Measurements from ENCODE around the gene SLC13A2. TPM values are rescaled to one million over a fixed set of nuclear protein-coding genes. Genes with fewer than 3 reads are reported as not detected.

Gene SLC13A2
- total RNA-seq, 6 experiments from 2014 or later = 0.09 to 0.49 (median 0.24) TPM

- DNase-seq = no peak
- no peaks in the 10 kb centered on the region for H3K36me3 ChIP-seq
- no peak overlapping the region for H3K4me3 ChIP-seq
Observed at GRCh38 chr17:28514561-28515002, 41.1 kb downstream of the SLC13A2 start.

GRCh38 chr17:28515518-28515917 lies 42.1 kb downstream of the SLC13A2 start:
- H3K9me3 ChIP-seq = no peaks in the 10 kb centered on the region
- H3K4me1 ChIP-seq = no peaks in the 10 kb centered on the region
- H3K27ac ChIP-seq = no peak overlapping the region
- DNase-seq = no peak
- intact Hi-C loops (cut with DNase I) = no loop called here
- no peaks in the 10 kb centered on the region for H3K27me3 ChIP-seq
- 90% methylated on average over 1 of the region's 1 CpG for WGBS (ENCODE audit: insufficient coverage, low coverage, low lambda C conversion rate, missing lambda C conversion rate)
- no peak for ATAC-seq
- H3K36me3 ChIP-seq = no peaks in the 10 kb centered on the region
- TF ChIP-seq CTCF (IDR thresholded peaks at IDR 0.05) (no peak), POLR2A (IDR thresholded peaks at IDR 0.05) (no peak)
- no peak overlapping the region for H3K4me3 ChIP-seq

More at GRCh38 chr17:28514561-28515002, 41.1 kb downstream of the SLC13A2 start:
- Histone ChIP-seq H3K27me3 (no peaks in the 10 kb centered on the region), H3K4me1 (no peaks in the 10 kb centered on the region), H3K9me3 (no peaks in the 10 kb centered on the region), H3K27ac (no peak overlapping the region)
- no peak for ATAC-seq
- TF ChIP-seq CTCF (IDR thresholded peaks at IDR 0.05) (no peak), POLR2A (IDR thresholded peaks at IDR 0.05) (no peak)
- WGBS (ENCODE audit: insufficient coverage, low coverage, low lambda C conversion rate, missing lambda C conversion rate) = 81% methylated on average over 7 of the region's 16 CpGs
- intact Hi-C loops (cut with DNase I) = no loop called here

- ATAC-seq = peak in 1 of 4 donors; percentile 21
- Histone ChIP-seq H3K27ac (no peak overlapping the region), H3K36me3 (no peaks in the 10 kb centered on the region), H3K4me3 (no peak overlapping the region), H3K27me3 (no peaks in the 10 kb centered on the region), H3K9me3 (no peaks in the 10 kb centered on the region), H3K4me1 (no peaks in the 10 kb centered on the region)
- intact Hi-C loops (cut with DNase I) = no loop called here
- no peak for DNase-seq
- 44% methylated on average over 3 of the region's 6 CpGs for WGBS (ENCODE audit: insufficient coverage, low coverage, low lambda C conversion rate, missing lambda C conversion rate)
- TF ChIP-seq CTCF (IDR thresholded peaks at IDR 0.05) (no peak), POLR2A (IDR thresholded peaks at IDR 0.05) (no peak)
Observed at GRCh38 chr17:28518132-28518531, 44.7 kb downstream of the SLC13A2 start.

- H3K4me1 ChIP-seq = no peaks in the 10 kb centered on the region
- 60% methylated on average over 6 of the region's 7 CpGs for WGBS (ENCODE audit: insufficient coverage, low coverage, low lambda C conversion rate, missing lambda C conversion rate)
- H3K27me3 ChIP-seq = no peaks in the 10 kb centered on the region
- TF ChIP-seq POLR2A (IDR thresholded peaks at IDR 0.05) (no peak), CTCF (IDR thresholded peaks at IDR 0.05) (no peak)
- no peaks in the 10 kb centered on the region for H3K9me3 ChIP-seq
- ATAC-seq (no peak), DNase-seq (no peak)
- intact Hi-C loops (cut with DNase I) = no loop called here
- no peaks in the 10 kb centered on the region for H3K36me3 ChIP-seq
- H3K4me3 ChIP-seq = no peak overlapping the region
- H3K27ac ChIP-seq = no peak overlapping the region
Observed at GRCh38 chr17:28518578-28518977, 45.1 kb downstream of the SLC13A2 start.

- Histone ChIP-seq H3K36me3 (no peaks in the 10 kb centered on the region), H3K4me1 (no peaks in the 10 kb centered on the region), H3K27me3 (no peaks in the 10 kb centered on the region), H3K27ac (no peak overlapping the region), H3K9me3 (no peaks in the 10 kb centered on the region), H3K4me3 (no peak overlapping the region)
- no peak for DNase-seq
- no peak for ATAC-seq
- WGBS (ENCODE audit: insufficient coverage, low coverage, low lambda C conversion rate, missing lambda C conversion rate) = 57% methylated on average over 5 of the region's 5 CpGs
- intact Hi-C loops (cut with DNase I) = no loop called here
- TF ChIP-seq POLR2A (IDR thresholded peaks at IDR 0.05) = no peak
- TF ChIP-seq CTCF (IDR thresholded peaks at IDR 0.05) = no peak
Observed at GRCh38 chr17:28519236-28519635, 45.8 kb downstream of the SLC13A2 start.

All from right lobe of liver (tissue), 6 donors.